C4-2B (cell line): Measurements from ENCODE around the gene ZBTB22.

Experiments used
- H3K27ac ChIP-seq: fragments of 450-650 bp; 2 replicates; pipeline ENCODE4 v1.5.1; 2017
- ZFX ChIP-seq: fragments of 450-650 bp; IDR thresholded peaks from 2 replicates; pipeline ENCODE4 v1.6.1; 2017
- TF ChIP-seq, protein P1 (sequence below): fragments of 450-650 bp; conservative IDR thresholded peaks from 2 replicates; pipeline ENCODE4 v1.5.1; 2017; ENCODE audit warnings: mild to moderate bottlenecking

ZBTB22 gene

DNA sequence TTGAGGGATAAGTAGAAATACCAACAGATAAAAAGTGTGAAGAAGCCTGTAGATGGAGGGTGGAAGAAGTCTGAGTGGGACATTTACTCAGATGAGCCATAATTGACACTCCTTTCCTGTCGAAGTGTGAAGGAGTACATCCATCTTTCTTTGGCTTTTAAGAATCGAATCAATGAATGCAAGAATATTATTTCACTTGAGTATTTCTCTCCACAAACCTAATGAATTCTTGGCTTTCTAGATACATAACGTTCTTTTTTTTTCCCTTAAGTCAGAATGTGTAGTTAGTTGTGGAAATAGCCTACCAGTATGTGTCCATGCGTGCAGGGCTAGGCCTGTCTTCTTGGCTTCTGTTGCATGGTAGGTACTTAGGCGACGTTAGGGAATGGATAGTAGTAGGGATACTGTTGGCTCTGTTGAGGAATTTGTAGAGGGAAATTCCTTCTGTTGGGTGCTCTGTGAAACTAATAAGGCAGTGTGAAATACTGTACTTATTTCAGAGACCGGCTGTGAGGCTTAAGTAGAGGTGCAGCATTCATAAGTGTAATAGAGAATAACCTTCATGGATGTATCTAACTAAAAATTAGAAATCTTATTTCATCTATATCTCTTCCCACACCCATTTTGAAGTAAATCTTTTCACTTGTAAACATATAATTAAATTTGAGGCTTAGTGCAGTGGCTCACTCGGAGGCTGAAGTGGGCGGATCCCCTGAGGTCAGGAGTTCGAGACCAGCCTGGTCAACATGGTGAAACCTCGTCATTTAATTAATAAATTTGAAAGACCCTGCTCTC lies 44.2 kb downstream of the ZBTB22 start:
- TF ChIP-seq, protein P1, sequence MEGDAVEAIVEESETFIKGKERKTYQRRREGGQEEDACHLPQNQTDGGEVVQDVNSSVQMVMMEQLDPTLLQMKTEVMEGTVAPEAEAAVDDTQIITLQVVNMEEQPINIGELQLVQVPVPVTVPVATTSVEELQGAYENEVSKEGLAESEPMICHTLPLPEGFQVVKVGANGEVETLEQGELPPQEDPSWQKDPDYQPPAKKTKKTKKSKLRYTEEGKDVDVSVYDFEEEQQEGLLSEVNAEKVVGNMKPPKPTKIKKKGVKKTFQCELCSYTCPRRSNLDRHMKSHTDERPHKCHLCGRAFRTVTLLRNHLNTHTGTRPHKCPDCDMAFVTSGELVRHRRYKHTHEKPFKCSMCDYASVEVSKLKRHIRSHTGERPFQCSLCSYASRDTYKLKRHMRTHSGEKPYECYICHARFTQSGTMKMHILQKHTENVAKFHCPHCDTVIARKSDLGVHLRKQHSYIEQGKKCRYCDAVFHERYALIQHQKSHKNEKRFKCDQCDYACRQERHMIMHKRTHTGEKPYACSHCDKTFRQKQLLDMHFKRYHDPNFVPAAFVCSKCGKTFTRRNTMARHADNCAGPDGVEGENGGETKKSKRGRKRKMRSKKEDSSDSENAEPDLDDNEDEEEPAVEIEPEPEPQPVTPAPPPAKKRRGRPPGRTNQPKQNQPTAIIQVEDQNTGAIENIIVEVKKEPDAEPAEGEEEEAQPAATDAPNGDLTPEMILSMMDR, result no peak
- no peak for TF ChIP-seq ZFX
- peak overlapping the region; percentile 97 for H3K27ac ChIP-seq

DNA sequence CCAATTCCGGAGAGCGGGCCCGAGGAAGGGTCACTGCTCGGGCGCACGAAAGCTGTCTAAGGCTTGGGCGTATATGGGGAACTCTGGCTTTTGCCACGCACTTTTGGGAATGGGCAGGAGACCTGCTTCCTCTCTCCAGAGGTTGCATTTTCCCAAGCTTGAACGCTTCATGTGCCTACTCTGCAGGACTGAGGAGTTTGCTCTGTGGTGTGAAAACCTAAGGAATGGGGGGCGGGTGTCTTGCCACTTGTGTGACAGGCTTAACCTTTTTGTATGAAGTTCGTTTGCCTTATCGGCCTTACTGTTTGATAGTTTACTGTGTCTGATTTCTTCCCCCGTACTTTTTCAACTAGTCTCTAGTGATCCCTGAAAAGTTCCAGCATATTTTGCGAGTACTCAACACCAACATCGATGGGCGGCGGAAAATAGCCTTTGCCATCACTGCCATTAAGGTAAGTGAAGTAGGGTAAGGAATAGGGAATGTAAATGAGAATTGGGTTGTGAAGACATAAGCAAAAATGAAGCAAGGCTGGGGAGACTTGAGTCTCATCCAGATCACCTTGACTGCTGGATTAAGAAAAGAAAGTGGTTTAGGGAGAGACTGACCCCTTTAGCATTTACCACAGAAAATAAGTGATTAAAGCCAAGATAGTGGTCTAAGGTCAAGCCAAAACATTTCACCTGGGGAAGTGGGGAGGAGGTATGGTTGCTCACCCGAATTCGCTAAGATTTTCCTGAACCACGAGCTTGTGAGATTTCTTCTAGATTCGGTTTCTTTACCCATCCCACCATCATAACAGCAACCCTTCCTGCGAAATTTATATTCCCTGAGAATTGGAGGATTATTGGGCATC lies 45.0 kb downstream of the ZBTB22 start:
- TF ChIP-seq, protein P1, result no peak
- TF ChIP-seq ZFX, result peak; percentile 60
- H3K27ac ChIP-seq, result peak overlapping the region; percentile 97

DNA sequence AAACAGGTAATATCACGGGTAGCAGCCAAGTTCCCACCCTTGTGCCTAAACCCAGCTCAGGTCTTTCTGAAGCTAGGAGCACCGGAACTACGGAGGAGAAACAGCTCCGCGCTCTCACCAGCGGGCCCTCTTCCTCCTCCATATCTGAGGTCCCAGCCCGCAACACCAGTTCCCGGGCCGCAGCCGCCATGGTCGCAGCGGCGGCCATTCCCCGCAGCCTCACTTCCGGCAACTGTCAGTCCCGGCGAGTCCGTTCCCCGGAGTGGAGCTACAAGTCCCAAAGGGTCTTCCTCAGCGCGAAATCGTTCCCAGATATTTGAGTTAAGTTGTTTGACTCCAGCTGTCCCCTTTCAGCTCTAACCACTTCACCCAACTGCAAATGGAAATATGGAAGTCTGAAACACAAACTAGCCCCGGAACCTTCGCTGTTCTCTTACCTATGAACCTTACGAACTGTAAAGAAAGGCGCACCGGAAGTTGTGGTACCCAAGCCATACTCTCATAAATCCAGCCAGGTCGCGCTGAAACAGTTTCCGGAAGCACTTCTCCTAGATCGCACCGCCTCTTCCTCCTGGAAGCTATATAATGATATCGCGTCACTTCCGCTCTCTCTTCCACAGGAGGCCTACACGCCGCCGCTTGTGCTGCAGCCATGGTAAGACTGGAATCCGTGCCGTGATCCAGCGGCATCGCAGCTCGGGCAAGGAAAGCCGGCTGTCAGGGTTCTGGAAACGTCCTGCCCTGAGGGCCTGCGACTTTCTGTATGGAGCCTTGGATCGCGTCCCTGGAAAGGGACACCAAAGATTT lies 45.9 kb downstream of the ZBTB22 start, which contains the start of the genes RPS18 and VPS52:
TSS of gene RPS18 (plus strand) at position 608 of the 807 bp plus-strand sequence. CDS start at position 653, 45 bp downstream.
TSS of gene VPS52 (minus strand) at position 409 of the 807 bp plus-strand sequence. CDS start at position 208, 201 bp downstream.
- H3K27ac ChIP-seq, result peak within 1 kb of the TSS; percentile 97
- TF ChIP-seq, protein P1, result no peak
- peak; percentile 85 for TF ChIP-seq ZFX

DNA sequence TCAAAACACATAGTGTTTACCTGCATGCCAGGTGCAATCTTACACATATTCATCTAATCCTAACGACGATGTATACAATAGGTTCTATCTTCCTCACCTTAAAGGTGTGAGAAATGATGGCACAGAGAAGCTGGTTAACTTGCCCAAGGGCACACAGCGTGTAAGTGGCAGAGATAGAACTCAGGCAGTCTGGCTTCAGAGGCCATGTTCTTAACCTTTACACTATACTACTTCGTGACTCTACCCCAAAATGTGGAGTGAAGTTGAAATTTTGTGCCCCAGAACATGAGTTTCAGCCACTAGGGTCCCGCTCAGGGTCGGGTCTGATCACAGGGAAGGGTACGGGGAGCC lies 46.5 kb downstream of the ZBTB22 start:
- H3K27ac ChIP-seq, result peak overlapping the region; percentile 97
- TF ChIP-seq, protein P1, result no peak
- no peak for TF ChIP-seq ZFX
